GM18873 (cell line): ENCODE data around the gene YOD1.

ENCODE experiments used
- ATAC-seq: cut with Tn5 transposase; IDR thresholded peaks from one replicate; pipeline ENCODE4 v1.9.1; 2021; ENCODE audit warnings: mild to moderate bottlenecking, moderate library complexity, moderate number of reproducible peaks; ENCODE audit not compliant: unreplicated experiment, low FRiP score

YOD1 gene

GRCh38 chr1:207028884-207029650, 21.9 kb downstream of the YOD1 start:
- ATAC-seq, result no peak

GRCh38 chr1:207027921-207028320, 23.1 kb downstream of the YOD1 start:
- ATAC-seq, result no peak

GRCh38 chr1:207027206-207027777, 23.7 kb downstream of the YOD1 start:
- no peak for ATAC-seq

- ATAC-seq, result no peak
These were observed 24.9 kb downstream of the YOD1 start for GRCh38 chr1:207026104-207026534.

- ATAC-seq, result no peak
These were observed 25.7 kb downstream of the YOD1 start for GRCh38 chr1:207025146-207025880.

GRCh38 chr1:207024202-207025145, 26.5 kb downstream of the YOD1 start:
- ATAC-seq, result no peak

- ATAC-seq, result no peak
These were observed 27.9 kb downstream of the YOD1 start for GRCh38 chr1:207022996-207023679.

GRCh38 chr1:207021876-207022596, 29.0 kb downstream of the YOD1 start:
- ATAC-seq, result no peak

GRCh38 chr1:207021139-207021861, 29.7 kb downstream of the YOD1 start:
- ATAC-seq, result no peak

GRCh38 chr1:207020709-207021107, 30.3 kb downstream of the YOD1 start:
- no peak for ATAC-seq

- ATAC-seq, result no peak
These were observed 30.8 kb downstream of the YOD1 start for GRCh38 chr1:207020065-207020708.

- ATAC-seq, result no peak
These were observed 31.3 kb downstream of the YOD1 start for GRCh38 chr1:207019661-207020060.

GRCh38 chr1:207019161-207019560, 31.8 kb downstream of the YOD1 start:
- no peak for ATAC-seq

GRCh38 chr1:207018707-207019106, 32.3 kb downstream of the YOD1 start:
- no peak for ATAC-seq

- ATAC-seq, result no peak
These were observed 33.1 kb downstream of the YOD1 start for GRCh38 chr1:207017615-207018559.

- no peak for ATAC-seq
These were observed 35.2 kb downstream of the YOD1 start for GRCh38 chr1:207015791-207016190.

GRCh38 chr1:207014728-207015127, 36.3 kb downstream of the YOD1 start:
- no peak for ATAC-seq
